Raji (cell line): Measurements from ENCODE around the gene IFT27.

ENCODE experiments used
- POLR2A ChIP-seq: IDR thresholded peaks from 2 replicates; pipeline ENCODE4 v1.6.1; 2011; ENCODE audit warnings: low read depth, low read length, control low read depth; ENCODE audit not compliant: insufficient read depth

Gene IFT27

GRCh38 chr22:36808721-36809344, 32.9 kb upstream of the IFT27 start:
- no peak for TF ChIP-seq POLR2A

GRCh38 chr22:36807627-36808026, 31.7 kb upstream of the IFT27 start:
- no peak for TF ChIP-seq POLR2A

- TF ChIP-seq POLR2A = no peak
Observed at GRCh38 chr22:36806835-36807234, 30.9 kb upstream of the IFT27 start.

GRCh38 chr22:36803358-36803757, 27.4 kb upstream of the IFT27 start:
- TF ChIP-seq POLR2A = no peak

GRCh38 chr22:36798674-36799066, 22.8 kb upstream of the IFT27 start:
- no peak for TF ChIP-seq POLR2A

- no peak for TF ChIP-seq POLR2A
Observed at GRCh38 chr22:36797911-36798673, 22.2 kb upstream of the IFT27 start.

GRCh38 chr22:36797374-36797773, 21.5 kb upstream of the IFT27 start:
- no peak for TF ChIP-seq POLR2A

- no peak for TF ChIP-seq POLR2A
Observed at GRCh38 chr22:36796552-36797175, 20.7 kb upstream of the IFT27 start.

GRCh38 chr22:36795633-36796032, 19.7 kb upstream of the IFT27 start:
- no peak for TF ChIP-seq POLR2A

GRCh38 chr22:36790648-36791047, 14.7 kb upstream of the IFT27 start:
- no peak for TF ChIP-seq POLR2A

GRCh38 chr22:36787204-36787988, 11.5 kb upstream of the IFT27 start:
- TF ChIP-seq POLR2A = no peak

GRCh38 chr22:36783743-36784142, 7.8 kb upstream of the IFT27 start:
- no peak for TF ChIP-seq POLR2A

- no peak for TF ChIP-seq POLR2A
Observed at GRCh38 chr22:36781656-36782627, 6.0 kb upstream of the IFT27 start.

GRCh38 chr22:36778020-36778419, 2.1 kb upstream of the IFT27 start:
- no peak for TF ChIP-seq POLR2A
